ENCODE data around the gene MMAB.

The MMAB gene

GRCh38 chr12:109539508-109539907 is 33.8 kb downstream of the MMAB start:
- TF ChIP-seq CTCF (IDR thresholded peaks at IDR 0.05; ENCODE audit: low read depth, low read length): no peak
- H3K4me3 ChIP-seq (replicated peaks in 1 of 2; ENCODE audit: low read depth in 2 of 2, low read length in 2 of 2): no peak overlapping the region
- DNase-seq (ENCODE audit: low read depth in 2 of 2): peak; percentile 27 to 30

GRCh38 chr12:109538191-109538863 is 35.0 kb downstream of the MMAB start:
- TF ChIP-seq CTCF (IDR thresholded peaks at IDR 0.05; ENCODE audit: low read depth, low read length): no peak
- H3K4me3 ChIP-seq (replicated peaks in 1 of 2; ENCODE audit: low read depth in 2 of 2, low read length in 2 of 2): no peak overlapping the region
- DNase-seq (ENCODE audit: low read depth in 2 of 2): peak in 1 of 2 donors; percentile 55

- TF ChIP-seq CTCF (IDR thresholded peaks at IDR 0.05; ENCODE audit: low read depth, low read length): no peak
- DNase-seq (ENCODE audit: low read depth in 2 of 2): no peak
- H3K4me3 ChIP-seq (replicated peaks in 1 of 2; ENCODE audit: low read depth in 2 of 2, low read length in 2 of 2): no peak overlapping the region
Observed at GRCh38 chr12:109537136-109537535, 36.2 kb downstream of the MMAB start.

- DNase-seq (ENCODE audit: low read depth in 2 of 2): no peak
- H3K4me3 ChIP-seq (replicated peaks in 1 of 2; ENCODE audit: low read depth in 2 of 2, low read length in 2 of 2): no peak overlapping the region
- TF ChIP-seq CTCF (IDR thresholded peaks at IDR 0.05; ENCODE audit: low read depth, low read length): no peak
Observed at GRCh38 chr12:109535863-109536250, 37.4 kb downstream of the MMAB start.

- no peak for DNase-seq (ENCODE audit: low read depth in 2 of 2)
- no peak overlapping the region for H3K4me3 ChIP-seq (replicated peaks in 1 of 2; ENCODE audit: low read depth in 2 of 2, low read length in 2 of 2)
- no peak for TF ChIP-seq CTCF (IDR thresholded peaks at IDR 0.05; ENCODE audit: low read depth, low read length)
Observed at GRCh38 chr12:109535231-109535862, 38.0 kb downstream of the MMAB start.

- no peak overlapping the region for H3K4me3 ChIP-seq (replicated peaks in 1 of 2; ENCODE audit: low read depth in 2 of 2, low read length in 2 of 2)
- no peak for DNase-seq (ENCODE audit: low read depth in 2 of 2)
- TF ChIP-seq CTCF (IDR thresholded peaks at IDR 0.05; ENCODE audit: low read depth, low read length): no peak
Observed at GRCh38 chr12:109534456-109534855, 38.8 kb downstream of the MMAB start.

- TF ChIP-seq CTCF (IDR thresholded peaks at IDR 0.05; ENCODE audit: low read depth, low read length): no peak
- no peak for DNase-seq (ENCODE audit: low read depth in 2 of 2)
- H3K4me3 ChIP-seq (replicated peaks in 1 of 2; ENCODE audit: low read depth in 2 of 2, low read length in 2 of 2): no peak overlapping the region
Observed at GRCh38 chr12:109533487-109533740, 39.9 kb downstream of the MMAB start.

Measured in cardiac fibroblast (primary cell).